HG03460 (cell line): ENCODE measurements around the gene SPSB1.

Experiments
- ATAC-seq: cut with Tn5 transposase; IDR thresholded peaks from one replicate; pipeline ENCODE4 v1.9.1; 2021; ENCODE audit not compliant: unreplicated experiment

SPSB1 gene

GRCh38 chr1:9258629-9259028 lies 34.1 kb upstream of the SPSB1 start:
- ATAC-seq = no peak

DNA sequence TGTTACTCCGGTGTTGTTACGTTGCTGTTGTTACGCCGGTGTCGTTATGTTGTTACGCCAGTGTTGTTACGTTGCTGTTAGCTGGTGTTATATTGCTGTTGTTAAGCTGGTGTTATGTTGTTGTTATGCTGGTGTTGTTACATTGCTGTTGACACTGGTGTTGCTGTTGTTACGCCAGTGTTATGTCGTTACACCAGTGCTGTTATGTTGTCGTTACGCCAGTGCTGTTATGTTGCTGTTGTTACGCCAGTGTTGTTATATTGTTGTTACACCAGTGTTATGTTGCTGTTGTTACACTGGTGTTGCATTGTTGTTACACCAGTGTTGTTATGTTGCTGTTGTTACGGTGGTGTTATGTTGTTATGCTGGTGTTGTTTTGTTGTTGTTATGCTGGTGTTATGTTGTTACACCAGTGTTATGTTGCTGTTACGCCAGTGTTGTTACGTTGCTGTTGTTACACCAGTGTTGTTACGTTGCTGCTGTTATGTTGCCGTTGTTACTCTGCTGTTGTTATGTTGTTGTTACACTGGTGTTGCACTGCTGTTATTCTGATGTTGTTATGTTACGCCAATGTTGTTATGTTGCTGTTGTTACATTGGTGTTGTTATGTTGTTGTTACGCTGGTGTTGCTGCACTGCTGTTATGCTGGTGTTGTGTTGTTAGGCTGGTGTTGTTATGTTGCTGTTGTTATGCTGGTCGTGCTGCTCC lies 32.5 kb upstream of the SPSB1 start:
- ATAC-seq = no peak

DNA sequence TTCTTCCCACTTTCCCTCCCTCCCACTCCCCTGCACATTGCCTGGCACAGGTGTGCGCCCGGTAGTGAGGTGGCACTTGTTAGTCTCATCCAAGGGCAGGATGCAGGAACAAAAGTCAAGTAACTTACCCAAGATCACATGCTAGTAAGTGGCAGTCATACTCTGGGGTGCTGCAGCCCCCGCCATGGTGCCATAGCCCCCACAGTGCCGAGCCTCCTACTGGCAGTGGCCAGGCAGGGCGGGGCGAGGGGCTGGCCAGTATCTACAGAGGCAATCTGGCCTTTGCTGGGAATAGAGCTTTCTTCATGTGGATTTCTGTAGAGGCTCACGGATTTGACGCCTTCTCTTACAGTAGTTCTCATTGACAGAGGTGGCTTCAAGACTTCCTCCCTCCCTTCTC lies 31.2 kb upstream of the SPSB1 start:
- no peak for ATAC-seq

DNA sequence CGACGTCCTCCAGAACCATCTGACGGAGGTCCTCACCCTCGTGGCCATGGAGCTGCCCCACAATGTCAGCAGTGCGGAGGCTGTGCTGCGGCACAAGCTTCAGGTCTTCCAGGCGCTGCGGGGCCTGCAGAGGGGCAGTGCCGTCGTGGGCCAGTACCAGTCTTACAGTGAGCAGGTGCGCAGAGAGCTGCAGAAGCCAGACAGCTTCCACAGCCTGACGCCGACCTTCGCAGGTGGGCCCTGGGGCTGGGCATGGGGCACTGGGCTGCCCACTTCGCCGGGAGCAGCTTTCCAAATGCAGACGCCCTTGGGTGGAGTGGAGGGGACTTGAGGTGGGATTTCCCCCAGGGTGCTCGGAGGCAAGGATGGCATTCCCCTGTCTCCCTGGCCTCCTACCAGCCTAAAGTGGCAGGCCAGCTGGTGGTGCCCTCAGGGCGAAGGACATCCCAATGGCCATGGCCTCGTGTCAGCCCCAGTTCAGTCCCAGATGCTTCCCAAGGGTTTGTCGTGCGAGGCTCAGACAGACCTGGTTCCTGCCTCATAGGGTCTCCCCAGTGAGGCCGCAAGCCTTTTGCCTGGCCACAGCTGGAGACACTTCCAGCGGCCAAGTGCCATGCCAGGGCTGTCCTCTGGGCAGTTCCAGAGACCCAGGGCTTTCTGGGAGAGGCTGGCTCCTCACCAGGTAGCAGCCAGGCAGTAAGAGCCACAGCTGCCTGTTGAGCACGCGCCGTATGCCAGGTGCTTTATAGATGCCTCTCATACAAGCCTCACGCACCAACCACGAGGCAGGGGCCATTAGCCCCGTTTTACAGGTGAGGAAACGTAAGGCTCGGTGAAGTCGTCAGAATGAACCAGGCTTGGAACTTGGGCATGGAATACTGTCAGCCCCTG lies 30.4 kb upstream of the SPSB1 start:
- no peak for ATAC-seq

DNA sequence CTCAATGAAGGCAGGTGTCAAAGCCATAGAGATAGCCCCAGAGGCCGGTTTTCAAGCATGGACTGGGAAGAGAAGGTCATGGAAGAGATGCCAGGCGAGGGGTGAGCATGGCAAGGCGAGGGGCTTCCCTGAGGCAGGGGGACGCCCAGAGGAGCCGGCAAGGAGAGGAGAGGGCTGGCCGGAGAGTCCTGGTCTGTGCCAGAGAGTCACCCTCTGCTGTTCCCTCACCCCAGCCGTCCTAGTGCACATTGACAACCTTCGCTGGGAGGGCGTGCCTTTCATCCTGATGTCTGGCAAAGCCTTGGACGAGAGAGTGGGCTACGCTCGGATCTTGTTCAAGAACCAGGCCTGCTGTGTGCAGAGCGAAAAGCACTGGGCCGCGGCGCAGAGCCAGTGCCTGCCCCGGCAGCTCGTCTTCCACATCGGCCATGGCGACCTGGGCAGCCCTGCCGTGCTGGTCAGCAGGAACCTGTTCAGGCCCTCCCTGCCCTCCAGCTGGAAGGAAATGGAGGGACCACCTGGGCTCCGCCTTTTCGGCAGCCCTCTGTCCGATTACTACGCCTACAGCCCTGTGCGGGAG lies 29.3 kb upstream of the SPSB1 start:
- no peak for ATAC-seq

- no peak for ATAC-seq
Measured at GRCh38 chr1:9263984-9264872, 28.5 kb upstream of the SPSB1 start.

GRCh38 chr1:9265037-9265436 lies 27.7 kb upstream of the SPSB1 start:
- ATAC-seq = no peak

DNA sequence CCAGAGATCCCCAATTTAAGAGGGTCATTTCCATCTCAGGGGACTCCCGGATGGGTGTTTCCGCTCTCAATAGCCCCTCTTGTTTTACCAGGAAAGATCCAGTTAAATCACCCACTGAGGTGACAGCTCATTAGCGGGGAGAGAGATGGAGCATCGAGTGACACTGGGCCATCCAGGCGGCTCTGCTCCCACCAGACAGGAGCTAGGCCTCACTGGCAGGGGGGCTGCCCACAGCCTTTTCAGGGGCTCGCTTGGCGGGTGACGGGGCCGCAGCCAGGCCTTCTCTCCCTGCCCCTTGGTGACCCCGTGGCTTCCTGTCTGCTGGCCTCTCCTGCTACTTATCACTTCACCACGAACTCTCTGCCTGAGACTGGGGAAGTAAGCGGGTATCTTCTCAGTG lies 26.7 kb upstream of the SPSB1 start:
- ATAC-seq = no peak

- ATAC-seq = no peak
Measured at GRCh38 chr1:9267352-9267686, 25.4 kb upstream of the SPSB1 start.

DNA sequence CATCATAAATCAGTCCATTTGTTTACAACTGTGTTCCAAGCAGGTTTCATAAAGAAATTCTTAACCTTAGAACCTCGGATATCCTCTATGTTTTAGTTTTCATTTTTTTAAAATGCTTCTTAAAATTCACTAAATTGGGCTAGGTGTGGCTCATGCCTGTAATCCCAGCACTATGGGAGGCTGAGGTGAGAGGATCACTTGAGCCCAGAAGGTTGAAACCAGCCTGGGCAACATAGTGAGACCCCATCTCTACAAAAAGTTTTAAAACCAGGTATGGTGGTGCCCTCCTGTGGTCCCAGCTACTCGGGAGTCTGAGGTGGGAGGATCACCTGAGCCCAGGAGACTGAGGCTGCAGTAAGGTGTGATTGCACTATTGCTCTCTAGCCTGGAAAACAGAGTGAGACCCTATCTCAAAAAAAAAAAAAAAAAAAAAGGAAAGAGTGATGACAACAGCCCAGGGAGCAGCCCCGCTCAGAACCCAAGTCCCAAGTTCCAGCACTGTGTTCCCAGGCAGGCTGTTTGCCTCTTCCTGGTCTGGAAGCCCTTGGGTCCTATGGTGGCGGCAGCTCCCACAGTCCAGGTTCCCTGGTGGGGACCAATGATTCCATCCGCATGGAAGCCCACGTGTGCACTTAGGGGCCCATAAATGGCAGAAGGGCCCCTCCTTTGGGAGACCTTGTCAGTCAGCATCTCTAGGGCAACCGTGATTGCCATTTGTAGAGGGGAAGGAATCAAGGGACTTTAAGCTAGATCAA lies 24.7 kb upstream of the SPSB1 start:
- no peak for ATAC-seq

DNA sequence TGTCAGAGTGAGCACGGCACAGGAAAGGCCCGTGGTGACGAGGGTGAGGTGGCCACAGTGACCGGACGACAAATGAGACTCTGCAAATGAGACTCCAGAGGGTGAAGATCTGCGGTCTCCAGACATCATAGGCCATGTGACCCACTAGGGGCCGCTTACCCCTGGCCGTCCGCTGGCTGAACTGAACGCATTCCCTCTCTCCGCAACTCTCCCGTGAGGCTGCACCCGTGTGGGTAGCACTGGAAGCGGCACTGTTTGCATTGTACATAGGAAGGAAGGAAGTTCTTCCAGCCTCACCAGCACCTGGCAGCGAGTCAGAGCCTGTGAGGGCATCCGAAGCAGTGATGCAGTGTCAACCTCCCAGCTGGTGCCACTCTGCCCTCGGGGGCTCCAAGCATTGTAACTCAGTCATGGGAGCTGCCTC lies 23.6 kb upstream of the SPSB1 start:
- no peak for ATAC-seq

DNA sequence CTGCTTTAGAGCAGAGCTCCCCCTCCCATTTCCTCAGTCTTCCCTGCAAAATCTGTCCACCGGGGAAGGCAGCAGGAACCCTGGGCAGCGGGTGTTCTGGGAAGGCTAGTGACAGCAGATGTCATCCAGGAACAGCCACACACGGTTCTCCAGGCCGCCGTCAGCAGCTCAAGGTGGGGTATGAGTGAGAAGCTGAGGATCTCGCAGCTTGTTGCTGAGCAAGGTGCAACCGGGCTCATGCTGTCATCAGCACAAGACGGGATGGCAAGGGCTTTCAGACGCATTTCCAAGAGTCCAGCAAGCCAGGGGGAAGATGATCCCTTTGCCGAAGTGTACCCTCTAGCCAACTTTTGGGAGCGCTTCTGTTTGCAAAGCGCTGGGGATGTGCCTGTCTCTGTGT lies 23.0 kb upstream of the SPSB1 start:
- ATAC-seq = no peak

GRCh38 chr1:9270290-9270883 lies 22.3 kb upstream of the SPSB1 start:
- ATAC-seq = no peak

GRCh38 chr1:9271283-9271682 lies 21.4 kb upstream of the SPSB1 start:
- no peak for ATAC-seq

- no peak for ATAC-seq
Measured at GRCh38 chr1:9271861-9272595, 20.7 kb upstream of the SPSB1 start.

DNA sequence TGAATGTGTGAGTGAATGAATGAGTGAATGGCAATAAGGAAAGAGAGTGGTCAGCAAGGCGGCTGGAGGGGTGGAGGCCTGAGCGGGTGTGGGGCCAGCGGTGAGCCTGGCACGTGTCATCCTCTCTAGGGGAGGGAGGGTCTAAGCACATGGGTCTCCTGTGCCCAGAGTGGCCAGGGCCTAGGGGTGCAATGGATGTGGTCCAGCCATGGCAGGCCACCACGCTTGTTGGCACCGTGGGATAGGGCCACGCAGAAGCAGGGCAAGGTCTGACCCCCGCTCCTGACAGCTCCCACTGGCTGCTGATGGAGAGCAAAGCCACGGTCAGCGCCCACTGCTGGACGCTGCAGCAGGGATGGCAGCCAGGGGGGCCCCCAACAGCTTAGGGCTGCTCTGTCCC lies 19.5 kb upstream of the SPSB1 start:
- ATAC-seq = no peak

DNA sequence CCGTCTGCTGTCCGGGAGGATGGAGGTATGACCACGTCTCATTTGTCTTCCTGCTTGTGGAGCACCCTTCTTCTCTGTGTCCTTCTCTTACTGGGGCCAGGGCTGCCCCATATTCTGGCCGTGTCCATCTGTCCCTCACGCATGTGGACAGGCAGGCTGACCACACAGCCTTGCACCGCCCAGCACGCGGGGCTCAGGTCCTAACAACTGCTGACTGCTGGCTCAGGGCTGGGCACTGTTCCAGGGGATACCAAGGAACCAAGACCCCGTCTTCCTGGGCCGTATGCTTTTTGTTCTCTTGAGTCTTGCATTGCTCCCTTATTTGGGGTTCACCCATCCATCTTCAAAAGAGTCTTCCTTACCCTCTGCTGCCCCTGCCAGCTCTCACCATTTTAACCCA lies 17.5 kb upstream of the SPSB1 start:
- no peak for ATAC-seq

DNA sequence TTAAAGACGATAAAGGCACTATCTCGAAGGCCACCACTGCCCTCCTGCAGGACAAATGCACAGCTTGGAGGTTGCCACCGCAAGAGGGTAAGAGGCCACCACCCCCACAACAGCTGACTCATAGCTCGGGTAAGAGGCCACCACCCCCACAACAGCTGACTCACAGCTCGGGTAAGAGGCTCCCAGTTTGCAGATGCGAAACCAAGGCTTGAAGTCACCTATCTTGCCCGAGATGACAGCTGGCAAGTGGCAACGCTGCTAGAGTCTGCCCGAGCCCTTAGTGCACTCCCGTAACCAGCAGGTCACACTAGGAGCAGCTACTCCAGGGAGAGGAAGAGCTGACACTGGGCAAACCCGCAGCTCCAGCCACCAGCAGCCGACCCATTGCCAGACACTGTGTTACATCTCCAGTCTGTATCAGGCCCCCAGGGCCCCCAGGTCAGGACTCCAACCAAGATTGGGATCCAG lies 17.1 kb upstream of the SPSB1 start:
- ATAC-seq = peak; percentile 86

DNA sequence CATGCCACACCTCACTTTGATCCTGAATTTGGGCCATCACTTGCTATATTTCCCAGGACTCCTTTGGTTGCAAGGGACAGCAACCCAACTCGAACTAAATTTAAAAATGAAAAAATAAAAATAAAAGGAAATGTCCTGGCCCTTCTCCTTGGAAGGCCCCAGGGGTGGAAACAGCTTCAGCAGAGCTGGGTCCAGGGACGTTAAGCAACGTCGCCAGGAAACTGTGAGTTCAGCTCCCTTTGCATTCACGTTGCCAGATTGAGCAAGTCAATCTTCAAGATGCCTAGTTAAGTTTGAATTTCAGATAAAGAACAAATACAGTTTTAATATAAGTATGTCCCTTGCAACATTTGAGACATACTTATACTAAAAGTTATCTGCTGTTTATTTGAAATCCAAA lies 14.6 kb upstream of the SPSB1 start:
- ATAC-seq = no peak
